GM21526 (cell line): ENCODE results near the gene NLRP8.
"Not testable (repeated sequence)": the region's sequence is repeated elsewhere in the genome, so short reads cannot be mapped to it uniquely, and the experiment has no call there.

ENCODE experiments used
- ATAC-seq: cut with Tn5 transposase; IDR thresholded peaks from one replicate; pipeline ENCODE4 v1.9.1; 2021; ENCODE audit warnings: moderate library complexity; ENCODE audit not compliant: unreplicated experiment, low FRiP score

The NLRP8 gene

DNA sequence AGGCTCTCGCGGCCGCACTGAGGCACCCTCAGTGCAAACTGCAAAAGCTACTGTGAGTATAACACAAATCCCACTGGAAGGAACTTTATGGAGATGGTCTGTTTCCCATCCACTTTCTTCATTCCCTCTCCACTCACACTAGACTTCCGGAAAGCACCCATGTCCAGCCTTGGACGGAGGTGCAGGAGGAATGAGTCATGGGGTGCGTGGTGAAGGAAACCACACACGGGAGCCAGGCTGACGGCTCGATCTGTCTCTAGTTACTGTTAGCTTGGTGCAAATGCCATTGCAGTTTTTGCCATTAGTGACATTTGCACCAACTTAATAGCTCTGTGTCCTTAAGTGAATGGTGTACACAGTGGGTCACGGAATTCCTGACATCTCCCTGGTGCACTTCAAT lies 14.6 kb downstream of the NLRP8 start:
- no peak for ATAC-seq

GRCh38 chr19:55973982-55974381 lies 26.4 kb downstream of the NLRP8 start:
- ATAC-seq, result no peak

DNA sequence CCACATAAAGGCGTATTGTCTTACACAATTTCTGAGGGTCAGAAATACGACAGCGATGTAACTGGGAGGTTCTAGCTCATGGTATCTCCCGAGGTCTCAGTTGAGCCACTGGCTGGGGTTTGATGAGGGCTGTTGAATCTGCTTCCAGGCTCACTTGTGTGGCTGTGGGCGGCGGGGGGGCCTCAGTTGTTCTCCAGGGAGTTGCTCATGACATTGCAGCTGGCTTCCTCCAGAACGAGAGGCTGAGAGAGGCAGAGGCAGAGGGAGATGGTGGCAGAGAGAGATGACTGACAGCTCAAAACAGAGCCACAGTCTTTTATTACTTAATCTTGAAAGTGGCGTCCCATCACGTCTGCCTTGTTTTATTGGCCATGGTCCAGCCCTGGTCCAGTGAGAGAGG lies 32.8 kb downstream of the NLRP8 start:
- ATAC-seq, result no peak

DNA sequence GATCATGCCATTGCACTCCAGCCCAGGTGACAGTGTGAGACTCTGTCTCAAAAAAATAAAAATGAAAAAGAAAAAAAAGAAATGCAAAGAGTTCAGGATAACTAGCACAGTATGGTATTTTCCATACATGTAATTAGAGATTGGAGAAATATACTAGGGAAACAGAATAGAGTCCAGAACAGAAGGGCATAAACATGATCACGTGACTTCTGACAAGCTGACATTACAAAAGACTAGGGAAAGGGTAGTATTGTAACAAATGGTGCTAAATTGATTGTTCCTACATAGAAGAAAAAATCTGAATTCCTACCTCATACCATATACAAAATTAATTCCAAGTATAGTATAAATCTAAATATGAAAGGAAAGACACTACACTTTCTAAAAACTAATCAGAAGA lies 37.6 kb downstream of the NLRP8 start:
- no peak for ATAC-seq

GRCh38 chr19:55986487-55986886 lies 38.9 kb downstream of the NLRP8 start, which contains the start of gene NLRP5:
NLRP5 (plus strand) TSS chr19:55986775.
- no peak for ATAC-seq

DNA sequence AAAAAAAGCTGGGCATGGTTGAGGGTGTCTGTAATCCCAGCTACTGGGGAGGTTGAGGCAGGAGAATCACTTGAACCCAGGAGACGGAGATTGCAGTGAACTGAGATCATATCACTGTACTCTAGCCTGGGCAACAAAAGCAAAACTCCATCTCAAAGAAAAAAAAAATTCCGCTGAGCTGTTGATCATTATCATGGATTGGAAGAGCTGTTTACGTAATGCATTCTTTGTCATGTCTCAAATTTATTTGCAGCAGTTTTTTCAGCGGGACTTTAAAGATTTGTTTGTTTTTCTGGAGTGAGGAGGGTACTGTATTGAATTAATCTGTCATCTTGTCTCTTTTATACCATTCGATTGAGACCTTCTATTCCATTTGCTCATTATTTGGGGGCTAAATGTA lies 43.2 kb downstream of the NLRP8 start:
- no peak for ATAC-seq

DNA sequence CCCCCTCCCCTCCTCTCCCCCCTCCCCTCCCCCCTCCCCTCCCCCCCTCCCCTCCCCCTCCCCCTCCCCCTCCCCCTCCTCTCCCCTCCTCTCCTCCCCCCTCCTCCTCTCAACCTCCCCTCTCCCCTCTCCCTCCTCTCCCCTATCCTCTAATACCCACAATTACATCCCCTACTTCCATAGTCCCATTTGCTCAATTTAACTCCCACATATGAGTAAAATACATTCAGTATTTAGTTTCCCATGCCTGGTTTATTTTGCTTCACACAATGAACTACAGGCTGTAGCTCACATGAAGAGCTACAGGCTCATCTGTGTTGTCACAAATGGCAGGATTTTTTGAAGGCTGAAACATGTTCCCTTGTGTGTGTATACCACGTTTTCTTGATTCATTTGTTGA lies 45.9 kb downstream of the NLRP8 start:
- no peak for ATAC-seq

- no peak for ATAC-seq
Measured at GRCh38 chr19:56014765-56015164, 67.1 kb downstream of the NLRP8 start.

DNA sequence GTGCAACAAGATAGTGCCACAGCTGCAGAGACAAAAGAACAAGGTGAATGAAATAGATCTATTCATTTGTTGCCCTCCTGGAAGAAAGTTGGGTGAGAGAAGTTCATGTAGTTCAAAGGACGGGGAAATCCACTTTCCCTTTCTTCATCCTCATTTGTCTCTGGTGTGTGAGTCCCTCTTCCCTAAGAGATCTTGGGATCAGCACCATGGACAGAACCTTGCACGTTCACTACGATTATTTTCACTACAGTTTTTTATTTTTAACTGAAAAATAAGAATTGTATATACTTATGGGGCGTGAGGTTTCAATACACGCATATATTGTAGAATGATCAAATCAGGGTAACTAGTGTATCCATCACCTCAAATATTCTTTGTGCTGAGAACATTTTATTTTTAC lies 68.1 kb downstream of the NLRP8 start:
- ATAC-seq, result no peak

DNA sequence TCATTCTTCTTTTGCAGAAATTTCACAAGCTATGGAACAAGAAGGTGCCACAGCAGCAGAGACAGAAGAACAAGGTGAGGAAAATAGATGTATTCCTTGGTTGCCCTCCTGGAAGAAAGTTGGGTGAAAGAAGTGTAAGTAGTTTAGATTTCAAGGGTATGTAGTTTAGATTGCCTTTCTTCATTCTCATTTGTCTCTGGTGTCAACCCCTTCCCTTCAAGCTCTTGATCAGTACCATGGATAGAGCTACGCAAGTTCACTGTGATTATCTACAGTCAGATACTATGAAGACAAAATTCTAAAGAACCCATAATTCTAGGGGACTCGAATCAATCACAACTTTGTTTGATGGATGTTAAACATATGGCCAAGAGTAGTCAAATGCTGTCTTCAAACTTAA lies 71.7 kb downstream of the NLRP8 start:
- ATAC-seq, result not testable (repeated sequence)

GRCh38 chr19:56020355-56020975 lies 72.8 kb downstream of the NLRP8 start:
- not testable (repeated sequence) for ATAC-seq

- ATAC-seq, result no peak
Measured at GRCh38 chr19:56026769-56027168, 79.1 kb downstream of the NLRP8 start.
